ENCODE measurements around the gene TMEM176A. TPM values are rescaled to one million over a fixed set of nuclear protein-coding genes. Genes with fewer than 3 reads are reported as not detected.
"Not testable (repeated sequence)": the region's sequence is repeated elsewhere in the genome, so short reads cannot be mapped to it uniquely, and the experiment has no call there.

Gene TMEM176A
- total RNA-seq, 4 donors from 2014 or later = 6.5 to 42.4 (median 28.7) TPM

DNA sequence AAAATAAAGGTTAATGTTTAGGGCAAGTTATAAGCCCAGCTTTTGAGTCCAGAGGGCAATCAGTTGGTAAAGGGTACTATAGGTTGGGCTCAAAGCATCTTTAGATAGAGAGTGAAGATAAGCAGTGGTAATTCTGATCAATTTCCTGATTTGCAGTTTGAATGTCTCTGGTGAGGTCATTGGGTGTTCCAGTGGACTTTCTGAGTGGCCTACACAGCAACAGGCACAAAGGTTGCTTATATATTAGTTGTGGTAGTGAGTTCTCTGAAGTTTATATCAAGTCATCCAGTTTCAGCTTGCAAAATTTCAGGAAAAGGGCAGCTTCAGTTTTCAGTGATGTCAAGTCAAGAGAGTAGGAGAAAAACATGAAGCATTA is 34.2 kb upstream of the TMEM176A start:
- TF ChIP-seq POLR2A (IDR thresholded peaks at IDR 0.05) (no peak), EP300 (IDR thresholded peaks at IDR 0.05) (no peak), POLR2AphosphoS5 (IDR thresholded peaks at IDR 0.05) (no peak)
- TF ChIP-seq, protein P1, sequence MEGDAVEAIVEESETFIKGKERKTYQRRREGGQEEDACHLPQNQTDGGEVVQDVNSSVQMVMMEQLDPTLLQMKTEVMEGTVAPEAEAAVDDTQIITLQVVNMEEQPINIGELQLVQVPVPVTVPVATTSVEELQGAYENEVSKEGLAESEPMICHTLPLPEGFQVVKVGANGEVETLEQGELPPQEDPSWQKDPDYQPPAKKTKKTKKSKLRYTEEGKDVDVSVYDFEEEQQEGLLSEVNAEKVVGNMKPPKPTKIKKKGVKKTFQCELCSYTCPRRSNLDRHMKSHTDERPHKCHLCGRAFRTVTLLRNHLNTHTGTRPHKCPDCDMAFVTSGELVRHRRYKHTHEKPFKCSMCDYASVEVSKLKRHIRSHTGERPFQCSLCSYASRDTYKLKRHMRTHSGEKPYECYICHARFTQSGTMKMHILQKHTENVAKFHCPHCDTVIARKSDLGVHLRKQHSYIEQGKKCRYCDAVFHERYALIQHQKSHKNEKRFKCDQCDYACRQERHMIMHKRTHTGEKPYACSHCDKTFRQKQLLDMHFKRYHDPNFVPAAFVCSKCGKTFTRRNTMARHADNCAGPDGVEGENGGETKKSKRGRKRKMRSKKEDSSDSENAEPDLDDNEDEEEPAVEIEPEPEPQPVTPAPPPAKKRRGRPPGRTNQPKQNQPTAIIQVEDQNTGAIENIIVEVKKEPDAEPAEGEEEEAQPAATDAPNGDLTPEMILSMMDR (IDR thresholded peaks at IDR 0.05) = no peak
- Histone ChIP-seq H3K9me3 (peaks cover 0 to 4% (median 0%) of the 10 kb centered on the region in 3 donors), H3K4me3 (no peak overlapping the region), H3K27ac (no peak overlapping the region), H3K27me3 (no peaks in the 10 kb centered on the region), H3K36me3 (no peaks in the 10 kb centered on the region), H3K4me1 (no peaks in the 10 kb centered on the region)
- ATAC-seq = no peak

GRCh38 chr7:150769768-150770167 is 30.8 kb upstream of the TMEM176A start:
- Histone ChIP-seq H3K4me3 (no peak overlapping the region), H3K9me3 (peaks cover 0 to 12% (median 0%) of the 10 kb centered on the region in 3 donors), H3K27me3 (no peaks in the 10 kb centered on the region), H3K27ac (no peak overlapping the region), H3K4me1 (no peaks in the 10 kb centered on the region), H3K36me3 (no peaks in the 10 kb centered on the region)
- WGBS, 2 donors (ENCODE audit: low coverage in 1 of 2) = 60 to 80% methylated on average over 1 to 4 of the region's 4 CpGs
- TF ChIP-seq POLR2A (IDR thresholded peaks at IDR 0.05) (no peak), POLR2AphosphoS5 (IDR thresholded peaks at IDR 0.05) (no peak)
- TF ChIP-seq, protein P1 (IDR thresholded peaks at IDR 0.05) = no peak
- no peak for ATAC-seq

- H3K27ac ChIP-seq, H3K27me3 ChIP-seq, H3K4me1 ChIP-seq, H3K36me3 ChIP-seq, H3K4me3 ChIP-seq, ATAC-seq: not testable (repeated sequence)
- H3K9me3 ChIP-seq = peaks cover 0 to 12% (median 0%) of the 10 kb centered on the region in 3 donors
- WGBS, 2 donors (ENCODE audit: low coverage in 1 of 2) = 86 to 100% methylated on average over 1 of the region's 1 CpG
Observed at GRCh38 chr7:150774131-150774530, 26.4 kb upstream of the TMEM176A start.

GRCh38 chr7:150778014-150778737 is 22.4 kb upstream of the TMEM176A start:
- ATAC-seq = no peak

DNA sequence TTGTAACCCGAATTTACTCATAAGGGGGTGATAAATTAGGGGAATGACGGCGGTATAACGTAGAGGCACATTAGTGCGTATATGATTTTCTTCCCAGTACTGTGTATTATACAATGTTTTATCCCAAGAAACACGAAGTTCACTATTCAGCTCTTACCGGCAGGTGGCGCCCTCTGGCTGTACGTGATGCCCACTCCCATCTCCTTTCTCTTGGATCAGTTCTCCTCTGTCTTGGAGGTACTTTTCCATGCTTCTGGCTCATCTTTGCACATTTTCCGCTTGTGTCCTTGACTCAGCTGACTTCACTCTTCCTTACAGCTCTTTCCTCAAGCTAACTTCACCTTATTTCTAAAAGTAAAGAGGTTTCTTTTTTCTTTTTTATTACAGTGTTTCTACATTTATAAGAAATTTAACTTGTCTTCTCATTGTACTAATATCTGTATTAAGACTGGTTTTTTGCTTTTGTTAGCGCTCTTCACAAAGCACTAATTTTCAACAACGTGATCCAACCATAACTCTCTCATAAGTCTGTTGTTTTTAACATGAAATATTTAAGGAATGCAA is 21.7 kb upstream of the TMEM176A start:
- peaks cover 0 to 10% (median 0%) of the 10 kb centered on the region in 3 donors for H3K9me3 ChIP-seq
- no peak overlapping the region for H3K27ac ChIP-seq
- H3K36me3 ChIP-seq = no peaks in the 10 kb centered on the region
- TF ChIP-seq POLR2AphosphoS5 (IDR thresholded peaks at IDR 0.05) = no peak
- no peak for TF ChIP-seq EP300 (IDR thresholded peaks at IDR 0.05)
- TF ChIP-seq, protein P1 (IDR thresholded peaks at IDR 0.05) = peak; percentile 70 to 83 (median 79)
- no peaks in the 10 kb centered on the region for H3K27me3 ChIP-seq
- ATAC-seq = peak; percentile 71
- peaks cover 0 to 8% (median 2%) of the 10 kb centered on the region in 3 donors for H3K4me1 ChIP-seq
- no peak overlapping the region for H3K4me3 ChIP-seq
- WGBS, 2 donors (ENCODE audit: low coverage in 1 of 2) = 6 to 7% methylated on average over 12 of the region's 12 CpGs

More at GRCh38 chr7:150778014-150778737, 22.4 kb upstream of the TMEM176A start:
- TF ChIP-seq, protein P1 (IDR thresholded peaks at IDR 0.05) = no peak
- TF ChIP-seq POLR2A (IDR thresholded peaks at IDR 0.05) (no peak), POLR2AphosphoS5 (IDR thresholded peaks at IDR 0.05) (no peak), EP300 (IDR thresholded peaks at IDR 0.05) (no peak)
- H3K36me3 ChIP-seq = no peaks in the 10 kb centered on the region
- H3K9me3 ChIP-seq = peaks cover 0 to 12% (median 0%) of the 10 kb centered on the region in 3 donors
- no peak overlapping the region for H3K27ac ChIP-seq
- 45 to 49% methylated on average over 5 to 7 of the region's 8 CpGs for WGBS, 2 donors (ENCODE audit: low coverage in 1 of 2)
- no peaks in the 10 kb centered on the region for H3K27me3 ChIP-seq
- peaks cover 0 to 8% (median 2%) of the 10 kb centered on the region in 3 donors for H3K4me1 ChIP-seq
- no peak overlapping the region for H3K4me3 ChIP-seq
